Measurements from ENCODE around the gene CCNB2.
"Not testable (repeated sequence)": the region's sequence is repeated elsewhere in the genome, so short reads cannot be mapped to it uniquely, and the experiment has no call there.

Gene CCNB2

DNA sequence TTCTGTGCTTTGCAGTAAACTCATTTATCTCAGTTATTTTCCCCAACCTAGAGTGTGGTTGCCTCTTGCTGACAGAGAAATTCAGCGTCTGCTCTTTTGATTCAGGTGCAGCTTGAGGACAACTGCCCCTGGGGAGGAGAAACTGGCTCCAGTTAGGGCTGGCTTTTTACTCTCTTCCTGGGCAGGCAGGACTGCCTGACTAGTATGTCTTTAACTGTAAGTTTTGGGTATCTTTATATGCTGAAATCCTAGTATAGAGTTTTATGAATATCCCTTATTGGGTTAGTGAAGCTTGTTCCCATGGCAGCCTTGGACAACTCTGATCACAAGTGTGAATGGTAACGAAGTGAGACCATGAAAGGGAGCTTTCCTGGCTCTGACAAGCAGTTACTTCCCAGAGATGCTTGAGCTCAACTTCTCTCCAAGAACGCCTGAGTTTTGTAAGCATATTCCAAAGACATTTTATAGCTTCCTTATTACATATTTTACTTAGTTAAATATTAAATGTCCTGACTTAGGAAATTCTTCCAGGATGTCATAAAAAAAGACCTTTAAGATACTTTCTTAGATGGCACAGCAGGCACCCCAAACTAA lies 27.1 kb downstream of the CCNB2 start:
- in situ Hi-C loops (cut with MboI; ENCODE audit: low sequenced_read_pairs) = no loop called here

DNA sequence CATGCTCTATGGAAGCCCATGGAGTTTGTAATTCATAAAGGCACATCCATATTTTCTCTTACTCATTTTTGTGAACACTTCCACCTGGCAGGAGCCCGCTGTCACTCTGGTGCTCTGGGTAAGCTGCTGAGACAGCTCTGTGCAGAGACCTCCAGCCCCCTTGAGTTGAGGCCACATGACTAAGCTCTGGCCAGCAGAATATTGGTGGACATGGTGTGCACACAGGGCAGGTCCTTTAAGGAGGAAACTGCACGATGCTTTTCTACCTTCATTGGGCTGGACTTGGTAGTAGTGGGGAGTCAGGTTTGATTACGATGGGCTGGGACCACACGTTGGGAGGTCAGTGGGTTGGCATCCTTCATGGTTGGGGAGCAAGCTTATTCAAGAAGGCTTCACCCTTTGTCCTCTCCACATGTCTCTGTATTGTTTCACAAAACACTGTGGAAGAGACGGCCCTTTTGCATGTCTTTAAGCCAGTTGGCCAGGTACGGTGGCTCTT lies 29.0 kb downstream of the CCNB2 start:
- in situ Hi-C loops (cut with MboI; ENCODE audit: low sequenced_read_pairs) = no loop called here

DNA sequence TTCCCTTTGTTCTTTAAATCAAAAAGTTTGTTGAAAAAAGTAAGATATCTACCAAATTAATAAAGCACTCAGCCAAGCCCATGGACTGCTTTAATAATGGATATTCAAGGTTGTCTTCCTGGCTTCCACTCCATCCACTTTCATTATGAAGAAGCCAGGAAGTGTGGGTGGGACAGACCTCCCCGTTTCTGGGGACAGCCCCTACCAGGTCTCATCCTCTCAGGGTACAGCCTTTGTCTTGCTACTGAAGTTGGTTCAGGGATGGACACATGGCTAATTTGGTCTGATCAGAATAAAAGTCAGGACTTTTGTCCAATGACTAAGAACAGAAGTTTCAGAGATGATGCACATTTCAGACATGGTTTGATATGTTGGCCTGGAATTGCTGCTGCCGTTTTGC lies 32.6 kb downstream of the CCNB2 start:
- in situ Hi-C loops (cut with MboI; ENCODE audit: low sequenced_read_pairs) = no loop called here

DNA sequence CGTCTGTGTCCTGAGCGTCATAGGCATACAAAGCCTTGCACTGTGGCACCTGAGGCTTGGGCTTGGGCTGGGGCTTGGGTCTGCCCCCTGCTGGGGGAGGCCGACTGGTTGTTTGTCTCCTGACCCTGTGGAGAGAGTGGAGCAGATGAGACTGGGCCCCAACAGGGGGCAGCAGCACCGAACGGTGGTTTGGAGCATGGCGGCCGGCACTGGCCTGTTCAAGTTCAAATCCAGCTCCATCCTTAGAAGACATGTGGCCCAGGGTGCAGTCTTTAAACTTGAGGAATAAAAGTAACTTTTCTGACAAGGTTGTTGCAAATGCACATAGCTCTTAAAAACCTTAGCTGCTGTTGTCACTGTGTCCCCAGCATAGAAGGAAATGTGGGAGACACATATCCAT lies 33.3 kb downstream of the CCNB2 start:
- in situ Hi-C loops (cut with MboI; ENCODE audit: low sequenced_read_pairs) = no loop called here

DNA sequence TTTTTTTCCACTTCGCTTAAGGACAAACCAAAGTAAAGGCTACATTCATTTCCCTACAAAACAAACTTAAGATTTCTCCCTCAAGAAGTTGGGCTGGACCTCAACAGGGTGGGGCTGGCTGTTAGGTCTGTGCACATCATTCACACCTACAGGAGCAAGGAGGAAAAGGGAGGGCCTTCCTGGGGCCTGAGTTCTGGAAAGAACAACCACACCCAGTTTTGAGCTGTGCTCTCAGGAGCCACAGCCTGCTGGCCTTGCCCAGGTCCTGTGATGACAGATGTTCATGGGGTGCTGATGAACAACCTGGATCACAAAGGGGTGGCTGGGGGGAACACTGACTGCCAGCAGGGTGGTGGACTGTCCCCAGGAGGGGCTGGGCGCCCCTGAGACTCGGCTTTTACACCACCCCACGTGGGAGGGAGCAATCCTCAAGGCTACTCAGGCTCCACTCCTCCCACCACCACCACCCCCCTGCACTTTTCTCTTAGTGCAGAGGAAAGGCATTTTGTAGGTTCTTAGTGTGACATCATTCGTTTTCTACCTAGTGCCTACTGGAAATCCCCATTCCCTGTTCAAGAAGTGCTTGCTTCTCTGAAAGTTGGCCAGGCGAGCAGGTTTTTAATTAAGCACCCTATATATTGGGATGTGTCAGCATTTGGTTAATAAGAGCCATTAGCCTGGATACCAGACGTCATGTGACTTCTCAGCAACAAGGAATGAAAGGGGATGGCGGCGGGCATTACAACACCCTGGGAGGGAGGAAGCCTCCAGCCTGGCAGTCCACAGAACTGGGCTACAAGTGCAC lies 35.7 kb downstream of the CCNB2 start:
- in situ Hi-C loops (cut with MboI; ENCODE audit: low sequenced_read_pairs) = no loop called here

DNA sequence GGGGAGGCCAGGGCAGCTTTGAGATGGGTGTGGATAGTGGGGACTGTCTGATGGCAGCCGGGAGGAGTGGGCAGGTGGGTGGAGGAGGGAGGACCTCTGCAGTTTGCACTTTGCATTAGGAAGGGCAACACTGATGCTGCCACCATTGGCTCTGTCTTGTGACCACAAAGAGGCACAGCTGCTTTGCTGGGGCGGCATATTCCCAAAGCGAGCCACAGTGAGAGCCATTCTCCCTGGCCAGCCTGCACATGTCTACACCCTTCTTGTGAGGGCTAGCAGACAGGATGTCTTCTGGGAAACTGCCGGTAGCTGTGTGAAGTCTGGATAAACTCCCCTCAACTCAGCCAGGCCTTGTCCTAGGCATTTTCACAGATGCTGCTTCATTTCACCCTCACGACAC lies 38.3 kb downstream of the CCNB2 start:
- in situ Hi-C loops (cut with MboI; ENCODE audit: low sequenced_read_pairs) = no loop called here

DNA sequence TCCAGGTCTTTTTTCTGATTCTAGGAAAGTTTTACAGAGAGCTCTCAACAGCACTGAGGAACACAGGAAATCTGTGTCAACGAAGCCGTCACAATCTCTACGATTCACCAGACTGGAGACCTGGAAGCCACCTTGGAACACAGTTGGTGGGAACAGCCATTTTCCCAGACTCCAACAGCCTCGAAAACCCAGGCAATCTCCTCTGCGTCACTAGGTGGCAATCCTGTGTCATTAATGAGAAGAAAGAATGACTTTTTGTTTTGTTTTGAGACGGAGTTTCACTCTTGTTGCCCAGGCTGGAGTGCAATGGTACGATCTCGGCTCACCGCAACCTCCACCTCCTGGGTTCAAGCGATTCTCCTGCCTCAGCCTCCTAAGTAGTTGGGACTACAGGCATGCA lies 39.6 kb downstream of the CCNB2 start:
- in situ Hi-C loops (cut with MboI; ENCODE audit: low sequenced_read_pairs) = not testable (repeated sequence)

DNA sequence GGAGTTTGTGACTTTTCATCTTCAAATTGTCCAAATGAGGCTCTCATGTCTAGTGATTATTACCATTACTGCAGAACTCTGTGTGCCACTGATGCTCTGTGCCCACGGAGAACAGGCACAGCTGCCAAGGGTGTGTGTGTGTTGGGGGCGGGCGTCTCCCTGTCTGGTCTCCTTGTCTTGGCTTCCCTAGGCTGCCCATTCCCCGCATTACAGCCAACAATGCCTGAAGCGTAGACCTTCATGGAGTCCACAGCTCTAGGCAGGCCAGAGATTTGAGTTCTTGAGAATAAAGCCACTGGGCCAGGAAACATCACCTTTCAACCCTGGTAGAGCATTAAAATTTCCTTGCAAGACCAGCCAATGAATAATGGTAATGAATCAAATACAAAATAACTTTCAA lies 42.7 kb downstream of the CCNB2 start:
- in situ Hi-C loops (cut with MboI; ENCODE audit: low sequenced_read_pairs) = no loop called here

DNA sequence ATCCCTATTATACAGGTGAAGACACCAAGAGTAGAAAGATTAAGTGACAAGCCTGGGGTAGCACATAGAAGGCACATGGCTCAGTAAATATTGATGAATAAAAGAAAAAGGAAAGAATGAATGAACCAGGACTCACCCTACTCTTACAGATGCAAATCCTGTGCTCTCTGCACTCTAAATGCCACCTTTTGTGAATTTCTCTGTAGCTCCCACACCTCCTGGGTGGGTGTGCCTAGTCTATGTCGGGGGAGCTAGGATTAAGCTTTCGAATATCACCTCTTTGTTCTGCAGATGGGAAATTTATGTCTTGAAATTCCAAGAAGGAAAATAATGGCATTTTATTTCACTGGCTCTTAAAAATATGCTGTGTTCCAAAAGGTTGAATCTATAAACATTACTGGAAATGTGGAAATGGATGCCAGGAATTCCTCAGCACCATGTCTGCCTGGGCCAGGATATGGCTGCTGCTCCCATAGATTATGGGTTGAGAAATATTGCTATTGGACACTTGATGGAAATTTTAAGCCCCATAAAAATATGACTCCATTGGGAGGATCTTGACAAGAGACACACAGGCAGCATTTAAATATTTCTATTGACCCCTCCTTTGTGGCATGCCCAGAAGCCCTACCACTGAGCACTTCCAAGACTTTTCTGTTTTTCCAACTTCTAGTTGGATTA lies 43.3 kb downstream of the CCNB2 start:
- in situ Hi-C loops (cut with MboI; ENCODE audit: low sequenced_read_pairs) = no loop called here

DNA sequence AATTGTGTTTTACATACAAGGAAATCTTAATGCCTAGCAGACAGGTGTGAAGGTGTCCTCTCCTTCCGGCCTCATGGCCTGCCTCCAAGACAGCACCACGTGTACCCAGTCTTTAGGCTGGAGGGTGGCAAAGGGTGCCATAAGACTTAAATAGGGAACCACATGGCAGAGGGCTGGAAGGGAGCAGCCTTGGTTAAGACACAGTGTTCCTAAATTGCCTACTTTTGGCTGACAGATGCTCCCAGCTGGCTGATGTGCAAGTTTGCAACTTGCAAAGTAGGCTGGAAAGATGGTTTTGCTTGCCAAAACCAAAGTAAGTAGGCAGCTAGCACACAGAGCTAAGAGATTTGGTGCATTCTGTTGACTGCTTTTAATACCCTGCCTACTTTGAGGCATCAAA lies 45.2 kb downstream of the CCNB2 start:
- in situ Hi-C loops (cut with MboI; ENCODE audit: low sequenced_read_pairs) = no loop called here

DNA sequence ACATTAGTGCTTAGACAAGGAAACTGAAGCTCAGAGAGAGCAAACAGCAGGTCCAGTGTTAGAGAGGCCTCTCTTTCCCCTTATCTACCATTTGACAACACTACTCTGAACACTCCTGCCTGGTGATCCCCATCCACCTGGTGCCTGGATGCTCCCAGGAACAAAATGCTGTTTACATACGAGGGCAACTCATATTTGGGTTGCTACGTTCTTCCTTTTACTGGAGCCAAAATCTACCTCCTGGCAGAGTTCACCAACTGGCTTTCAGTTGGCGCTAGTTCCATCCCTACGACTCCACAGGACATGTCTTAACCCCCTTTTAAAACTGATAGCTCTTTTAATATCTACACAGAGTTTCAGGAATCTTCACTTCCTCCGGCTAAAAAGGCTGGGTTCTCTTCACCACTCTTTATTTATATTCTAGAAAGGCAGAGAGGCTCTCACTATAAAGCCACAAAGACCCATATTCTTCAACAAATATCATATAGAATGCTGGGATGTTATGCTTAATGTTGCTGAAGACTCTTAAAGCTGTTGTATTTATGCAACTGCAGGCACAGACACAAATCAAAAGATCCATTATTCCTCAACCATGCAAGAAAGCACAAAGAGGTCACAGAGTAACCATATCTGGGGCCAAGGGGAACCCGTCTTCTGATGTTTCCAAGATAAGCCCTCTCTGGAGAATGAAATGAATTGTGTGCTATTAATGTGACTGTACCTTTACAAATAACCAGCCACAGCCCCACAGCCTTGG lies 47.9 kb downstream of the CCNB2 start:
- in situ Hi-C loops (cut with MboI; ENCODE audit: low sequenced_read_pairs) = no loop called here

DNA sequence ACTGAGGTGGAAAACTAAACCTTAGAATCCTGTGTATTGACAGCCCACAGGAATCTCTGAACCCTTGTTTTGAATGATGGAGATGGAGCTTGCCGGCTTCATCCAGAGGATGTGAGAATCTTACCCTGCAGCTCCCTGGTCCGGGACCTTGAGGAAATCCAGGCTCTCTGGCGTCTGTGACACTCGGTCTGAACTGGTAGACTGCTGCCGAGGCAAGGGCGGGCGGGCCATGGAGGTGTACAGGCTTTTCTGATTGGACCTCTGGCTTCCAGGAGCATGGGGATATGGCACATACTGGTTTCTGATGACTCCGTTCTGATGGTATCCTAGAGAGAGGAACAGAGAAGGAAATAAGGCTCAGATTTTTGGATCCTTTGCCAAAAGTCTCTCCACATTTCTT lies 48.5 kb downstream of the CCNB2 start:
- in situ Hi-C loops (cut with MboI; ENCODE audit: low sequenced_read_pairs) = no loop called here

DNA sequence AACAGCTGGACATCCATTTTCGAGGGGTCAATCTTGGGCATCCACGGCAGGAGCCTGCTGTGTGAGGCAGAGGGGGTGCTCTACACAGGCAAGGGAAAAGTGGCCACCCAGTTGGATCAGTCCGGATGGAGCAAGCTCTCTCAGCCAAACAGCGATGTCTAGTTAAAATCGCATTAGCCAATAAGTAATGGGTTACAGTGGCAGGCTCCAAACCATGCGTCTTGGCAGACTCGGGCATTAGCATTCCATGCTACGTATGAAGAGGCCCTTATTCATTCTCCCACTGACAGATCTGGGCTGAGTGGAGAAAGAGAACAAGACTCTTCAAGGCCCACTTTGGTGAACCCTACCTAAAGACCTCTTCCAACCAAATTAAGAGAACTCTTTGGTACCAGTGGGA lies 49.3 kb downstream of the CCNB2 start:
- in situ Hi-C loops (cut with MboI; ENCODE audit: low sequenced_read_pairs) = no loop called here

DNA sequence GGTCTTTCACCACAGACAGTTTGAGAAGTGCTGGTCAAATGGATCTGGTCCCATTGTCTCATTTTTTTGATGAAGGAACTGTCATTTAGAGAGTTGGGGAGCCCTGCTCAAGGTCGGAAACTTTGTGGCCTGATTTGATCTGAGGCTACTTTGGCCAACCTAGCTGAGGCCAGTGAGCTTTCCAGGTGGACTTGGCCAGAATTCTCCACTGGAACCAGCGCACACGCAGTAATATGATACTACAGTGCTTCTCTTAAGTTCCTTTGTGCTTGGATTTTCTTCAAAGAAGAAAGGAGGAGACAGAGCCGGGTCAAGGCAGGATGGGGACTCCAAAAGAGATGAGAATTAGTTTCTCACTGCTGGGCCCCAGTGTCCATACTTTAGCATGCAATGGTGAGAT lies 50.5 kb downstream of the CCNB2 start:
- in situ Hi-C loops (cut with MboI; ENCODE audit: low sequenced_read_pairs) = no loop called here

DNA sequence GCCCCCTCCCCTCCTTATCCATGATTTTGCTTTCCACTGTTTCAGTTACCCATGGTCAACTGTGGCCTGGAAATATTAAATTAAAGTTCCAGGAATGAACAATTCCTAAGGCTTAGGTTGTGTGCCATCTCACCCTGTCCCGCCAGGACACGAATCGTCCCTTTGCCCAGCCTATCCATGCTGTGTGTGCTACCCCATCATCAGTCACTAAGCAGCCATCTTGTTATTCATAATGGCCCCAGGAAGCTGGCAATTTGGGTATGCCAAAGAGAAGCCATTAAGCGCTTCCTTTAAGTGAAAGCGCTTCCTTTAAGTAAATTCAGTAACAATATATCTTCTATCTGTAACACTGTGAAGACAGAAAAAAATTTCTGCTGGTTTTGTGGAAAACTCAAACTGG lies 52.5 kb downstream of the CCNB2 start:
- in situ Hi-C loops (cut with MboI; ENCODE audit: low sequenced_read_pairs) = no loop called here

DNA sequence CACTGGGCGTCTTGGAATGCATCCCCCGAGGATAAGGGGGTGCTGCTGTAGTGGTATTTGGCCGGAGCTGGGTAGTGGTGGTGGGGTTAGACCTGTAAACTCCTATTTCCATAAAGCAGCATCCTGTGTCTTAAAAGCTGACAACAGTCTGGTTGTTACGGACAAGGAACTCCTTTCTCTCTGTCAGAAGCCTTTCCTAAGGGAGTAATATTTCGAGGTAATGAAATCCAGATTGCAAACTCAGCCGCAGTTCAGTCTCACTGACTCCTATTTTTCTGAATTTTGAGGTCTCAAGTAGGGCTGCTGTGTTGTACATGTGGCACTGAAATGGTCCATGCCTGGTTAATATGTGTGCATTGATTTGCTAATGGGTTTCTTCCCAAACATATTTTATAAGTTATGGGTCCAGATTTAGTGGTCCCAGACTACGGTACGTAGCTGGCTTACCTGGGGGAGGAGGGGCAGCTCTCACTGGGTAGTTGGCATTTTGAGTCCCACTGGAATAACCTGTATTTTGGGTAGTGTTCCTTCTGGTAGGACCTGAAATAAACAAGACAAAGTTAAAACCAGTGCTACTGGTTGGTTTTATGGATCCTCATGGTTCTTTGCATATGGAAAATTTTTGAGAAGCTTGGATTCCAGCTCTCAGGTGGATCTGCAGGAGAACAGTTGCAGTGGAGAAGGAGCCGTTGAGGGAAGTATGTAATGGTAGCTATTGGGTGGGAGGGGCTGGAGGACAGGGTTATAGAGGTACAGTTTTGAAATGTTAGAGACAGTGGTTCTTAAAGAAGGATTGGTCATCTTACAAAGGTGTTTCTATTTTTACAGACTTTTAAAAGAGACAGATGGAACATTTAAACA lies 53.1 kb downstream of the CCNB2 start:
- in situ Hi-C loops (cut with MboI; ENCODE audit: low sequenced_read_pairs) = no loop called here

DNA sequence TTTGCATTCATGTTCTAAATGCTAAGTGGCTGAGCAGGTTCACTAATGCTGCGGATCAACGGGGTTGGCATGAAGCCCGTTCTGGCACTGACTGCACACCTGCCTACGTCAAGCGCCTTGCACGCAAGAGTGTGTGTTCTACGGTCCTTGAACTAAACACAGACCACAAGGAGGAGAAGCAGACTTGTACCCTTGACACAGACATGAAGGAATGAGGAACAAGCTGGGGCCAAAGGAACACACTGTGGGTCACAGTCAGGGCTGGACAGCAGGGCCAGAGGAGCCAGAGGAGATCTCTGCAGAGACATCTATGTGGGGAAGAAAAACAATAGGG lies 53.7 kb downstream of the CCNB2 start:
- in situ Hi-C loops (cut with MboI; ENCODE audit: low sequenced_read_pairs) = no loop called here

DNA sequence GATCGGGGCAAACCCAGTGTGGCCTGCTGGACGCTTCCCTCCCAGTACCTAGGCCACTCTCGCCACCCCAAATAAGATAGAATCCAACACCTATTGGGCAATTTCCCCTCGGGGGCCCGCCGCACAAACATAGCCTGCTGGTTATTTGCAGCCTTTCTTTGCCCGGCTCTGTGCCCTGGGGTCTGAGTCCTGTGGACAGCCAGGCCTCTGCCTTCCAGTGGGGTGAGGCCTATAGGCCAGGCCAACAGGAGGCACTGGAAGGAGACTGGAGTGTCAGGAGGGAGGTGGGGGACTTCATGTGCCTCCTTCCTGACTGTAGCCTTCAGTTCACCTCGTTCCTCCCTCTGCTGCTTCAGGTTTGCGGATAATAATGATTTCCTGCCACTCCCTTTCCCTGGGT lies 54.3 kb downstream of the CCNB2 start:
- in situ Hi-C loops (cut with MboI; ENCODE audit: low sequenced_read_pairs) = no loop called here

DNA sequence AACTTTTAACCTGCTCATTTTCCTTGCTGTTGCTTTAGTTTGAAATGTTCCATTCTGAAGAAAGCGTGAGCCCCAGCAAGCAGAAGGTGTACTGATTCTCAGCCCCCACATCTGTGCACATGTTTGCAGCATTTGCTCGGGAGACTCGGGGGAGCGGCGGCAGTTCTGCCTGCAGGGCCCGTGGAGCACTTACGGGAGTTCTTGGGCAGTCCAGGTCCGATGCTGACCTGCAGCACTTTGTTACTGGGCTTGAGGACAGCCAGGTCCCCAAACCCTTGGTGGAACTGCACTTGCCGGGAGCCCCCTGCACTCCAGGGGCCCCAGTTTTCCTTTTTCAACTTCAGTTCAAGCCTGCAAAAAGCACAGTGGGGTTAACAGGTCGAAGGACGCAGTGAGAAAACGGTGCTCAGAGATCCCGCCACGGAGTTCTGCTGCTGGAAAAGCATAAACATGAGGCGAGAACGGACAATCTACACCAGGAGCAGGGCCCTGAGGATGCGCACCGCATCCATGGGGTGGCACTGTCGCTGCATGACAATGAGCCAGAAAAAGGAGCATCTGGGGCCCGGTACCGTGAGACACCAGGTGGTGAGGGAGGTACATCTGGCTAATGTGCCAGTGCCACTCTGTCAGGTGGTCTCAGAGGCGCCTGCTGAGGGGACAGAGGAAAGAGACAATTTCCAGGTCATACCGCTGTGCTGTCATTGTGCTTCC lies 56.1 kb downstream of the CCNB2 start:
- in situ Hi-C loops (cut with MboI; ENCODE audit: low sequenced_read_pairs) = no loop called here

DNA sequence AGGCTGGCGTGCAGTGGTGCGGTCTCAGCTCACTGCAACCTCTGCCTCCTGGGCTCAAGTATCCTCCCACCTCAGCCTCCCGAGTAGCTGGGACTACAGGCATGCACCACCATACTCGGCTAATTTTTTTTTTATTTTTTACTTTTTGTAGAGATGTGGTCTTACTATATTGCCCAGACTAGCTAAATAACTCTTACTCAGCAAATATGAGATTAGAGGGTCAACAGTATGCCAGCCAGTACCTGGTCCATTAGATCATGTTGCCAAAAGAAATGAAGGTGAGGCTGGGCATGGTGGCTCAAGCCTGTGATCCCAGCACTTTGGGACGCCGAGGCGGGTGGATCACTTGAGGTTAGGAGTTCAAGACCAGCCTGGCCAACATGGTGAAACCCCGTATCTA lies 57.1 kb downstream of the CCNB2 start:
- in situ Hi-C loops (cut with MboI; ENCODE audit: low sequenced_read_pairs) = not testable (repeated sequence)
